ENCODE results near the gene CLCN6.

GRCh38 chr1:11888206-11888876 lies 82.3 kb downstream of the CLCN6 start:
- TF ChIP-seq RELA (IDR thresholded peaks at IDR 0.05; ENCODE audit: borderline replicate concordance, partially characterized antibody), result no peak
- TF ChIP-seq NFYB (IDR thresholded peaks at IDR 0.05; ENCODE audit: insufficient read depth, low read depth, low read length), result no peak
- no peak for TF ChIP-seq HDGF (IDR thresholded peaks at IDR 0.05)
- no peak for TF ChIP-seq POLR2AphosphoS5 (IDR thresholded peaks at IDR 0.05; ENCODE audit: low read length)
- no peak for TF ChIP-seq CREB1 (IDR thresholded peaks at IDR 0.05; ENCODE audit: low read depth)
- no peak for TF ChIP-seq RAD21 (IDR thresholded peaks at IDR 0.05; ENCODE audit: insufficient read depth, low read depth, low read length)
- TF ChIP-seq POLR2A (IDR thresholded peaks at IDR 0.05; ENCODE audit: low read depth, low read length), result no peak
- TF ChIP-seq CTCF (IDR thresholded peaks at IDR 0.05 in 2 of 3, conservative IDR thresholded peaks at IDR 0.05 in 1 of 3; ENCODE audit: control insufficient read depth in 2 of 3, extremely low read depth in 1 of 3, insufficient read depth in 1 of 3, low read depth in 3 of 3, low read length in 3 of 3), result no peak
- TF ChIP-seq ESRRA (IDR thresholded peaks at IDR 0.05; ENCODE audit: low read length), result no peak
- no peak for TF ChIP-seq RFX5 (IDR thresholded peaks at IDR 0.05; ENCODE audit: low read depth, low read length)
- no peak for TF ChIP-seq CEBPZ (IDR thresholded peaks at IDR 0.05; ENCODE audit: low read depth, low read length)
- no peak for TF ChIP-seq ZNF622 (IDR thresholded peaks at IDR 0.05)
